Measurements from ENCODE around the gene CADM2. TPM values are rescaled to one million over a fixed set of nuclear protein-coding genes. Genes with fewer than 3 reads are reported as not detected.

Gene CADM2
- total and polyA plus RNA-seq, 2 experiments from 2014 or later, result 0.09 TPM; not detected in 1

DNA sequence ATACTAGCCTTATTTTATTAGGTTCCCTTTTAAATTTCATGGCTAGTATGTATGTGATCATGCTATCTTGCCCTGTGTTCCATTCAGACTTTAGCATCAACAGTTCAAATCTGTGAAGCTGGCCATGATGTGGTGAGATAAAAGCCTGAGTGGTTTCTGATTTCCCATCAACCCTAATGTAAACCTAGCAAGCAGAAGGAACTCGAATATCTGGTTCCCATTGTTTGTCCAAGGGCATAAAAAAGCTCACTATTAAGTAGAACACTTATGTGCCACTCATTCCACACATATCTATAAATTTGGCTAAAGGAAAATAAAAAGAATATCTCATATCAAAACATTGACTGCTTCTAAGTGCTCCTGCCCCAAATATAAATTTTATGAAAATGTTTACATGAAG is 311.7 kb downstream of the CADM2 start:
- H3F3A ChIP-seq (ENCODE audit: insufficient read depth), result no peaks in the 10 kb centered on the region
- in situ Hi-C loops (cut with MboI), result no loop called here
- H3K27me3 ChIP-seq (replicated peaks; ENCODE audit: insufficient read depth), result no peaks in the 10 kb centered on the region
- no peaks in the 10 kb centered on the region for H3K79me2 ChIP-seq (ENCODE audit: insufficient read depth)
- H3K9me2 ChIP-seq (ENCODE audit: insufficient read depth), result no peaks in the 10 kb centered on the region
- no peaks in the 10 kb centered on the region for H3K9me3 ChIP-seq (ENCODE audit: low read depth)
- WGBS, 2 experiments (ENCODE audit: low coverage in 1 of 2, low lambda C conversion rate in 2 of 2, missing lambda C conversion rate in 2 of 2), result 0% methylated on average over 1 of the region's 1 CpG
- H3K4me3 ChIP-seq, result no peak overlapping the region
- no peaks in the 10 kb centered on the region for H3K4me1 ChIP-seq (ENCODE audit: insufficient read depth)
- no peak for DNase-seq
- H2AFZ ChIP-seq, result no peak overlapping the region
- no peak for TF ChIP-seq EZH2phosphoT487 (IDR thresholded peaks at IDR 0.05; ENCODE audit: insufficient read depth, low read depth)
- TF ChIP-seq EZH2 (IDR thresholded peaks at IDR 0.05; ENCODE audit: insufficient read depth, poor library complexity, severe bottlenecking), result no peak
- no peak overlapping the region for H3K9ac ChIP-seq
- no peaks in the 10 kb centered on the region for H4K20me1 ChIP-seq (ENCODE audit: insufficient read depth)
- no peak overlapping the region for H3K27ac ChIP-seq
- no peak overlapping the region for H3K4me2 ChIP-seq (ENCODE audit: unreplicated experiment)
- H3K36me3 ChIP-seq (ENCODE audit: low read depth), result no peaks in the 10 kb centered on the region

- H3K9ac ChIP-seq, result no peak overlapping the region
- no peak overlapping the region for H3K4me2 ChIP-seq (ENCODE audit: unreplicated experiment)
- TF ChIP-seq EZH2phosphoT487 (IDR thresholded peaks at IDR 0.05; ENCODE audit: insufficient read depth, low read depth), result no peak
- TF ChIP-seq EZH2 (IDR thresholded peaks at IDR 0.05; ENCODE audit: insufficient read depth, poor library complexity, severe bottlenecking), result no peak
- in situ Hi-C loops (cut with MboI), result no loop called here
- H4K20me1 ChIP-seq (ENCODE audit: insufficient read depth), result no peaks in the 10 kb centered on the region
- H3K9me2 ChIP-seq (ENCODE audit: insufficient read depth), result no peaks in the 10 kb centered on the region
- H3K27me3 ChIP-seq (replicated peaks; ENCODE audit: insufficient read depth), result no peaks in the 10 kb centered on the region
- no peak overlapping the region for H3K27ac ChIP-seq
- no peaks in the 10 kb centered on the region for H3K79me2 ChIP-seq (ENCODE audit: insufficient read depth)
- no peak for DNase-seq
- H3K36me3 ChIP-seq (ENCODE audit: low read depth), result no peaks in the 10 kb centered on the region
- H3K9me3 ChIP-seq (ENCODE audit: low read depth), result no peaks in the 10 kb centered on the region
- H2AFZ ChIP-seq, result no peak overlapping the region
- no peaks in the 10 kb centered on the region for H3K4me1 ChIP-seq (ENCODE audit: insufficient read depth)
- no peak overlapping the region for H3K4me3 ChIP-seq
- no peaks in the 10 kb centered on the region for H3F3A ChIP-seq (ENCODE audit: insufficient read depth)
Observed at GRCh38 chr3:85271911-85272310, 313.1 kb downstream of the CADM2 start.

DNA sequence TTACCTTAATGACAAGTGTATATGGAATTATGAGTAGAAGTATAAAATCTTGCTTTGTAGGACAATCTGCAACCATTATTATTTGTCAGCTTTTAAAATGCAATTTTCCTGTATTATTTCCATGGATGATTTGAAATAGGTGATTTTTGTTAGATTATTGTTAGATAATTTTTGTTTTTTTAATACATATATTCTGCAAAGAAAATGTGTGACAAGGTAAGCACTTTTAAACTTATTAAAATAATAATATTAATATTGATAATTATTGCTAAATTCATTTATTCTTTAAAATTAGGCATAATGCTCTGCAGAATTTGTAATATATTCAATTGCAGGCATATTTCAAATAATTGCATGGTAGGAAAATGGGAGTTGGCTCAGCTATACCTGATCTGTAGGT is 329.5 kb downstream of the CADM2 start:
- Histone ChIP-seq H3F3A (ENCODE audit: insufficient read depth) (no peaks in the 10 kb centered on the region), H3K36me3 (ENCODE audit: low read depth) (no peaks in the 10 kb centered on the region), H4K20me1 (ENCODE audit: insufficient read depth) (no peaks in the 10 kb centered on the region), H3K27ac (no peak overlapping the region), H3K27me3 (replicated peaks; ENCODE audit: insufficient read depth) (no peaks in the 10 kb centered on the region), H3K4me1 (ENCODE audit: insufficient read depth) (no peaks in the 10 kb centered on the region), H2AFZ (no peak overlapping the region), H3K9me3 (ENCODE audit: low read depth) (peaks cover 5% of the 10 kb centered on the region), H3K9ac (no peak overlapping the region), H3K4me2 (ENCODE audit: unreplicated experiment) (no peak overlapping the region), H3K9me2 (ENCODE audit: insufficient read depth) (no peaks in the 10 kb centered on the region), H3K4me3 (no peak overlapping the region), H3K79me2 (ENCODE audit: insufficient read depth) (no peaks in the 10 kb centered on the region)
- in situ Hi-C loops (cut with MboI), result no loop called here
- DNase-seq, result no peak
- TF ChIP-seq EZH2phosphoT487 (IDR thresholded peaks at IDR 0.05; ENCODE audit: insufficient read depth, low read depth) (no peak), EZH2 (IDR thresholded peaks at IDR 0.05; ENCODE audit: insufficient read depth, poor library complexity, severe bottlenecking) (no peak)

DNA sequence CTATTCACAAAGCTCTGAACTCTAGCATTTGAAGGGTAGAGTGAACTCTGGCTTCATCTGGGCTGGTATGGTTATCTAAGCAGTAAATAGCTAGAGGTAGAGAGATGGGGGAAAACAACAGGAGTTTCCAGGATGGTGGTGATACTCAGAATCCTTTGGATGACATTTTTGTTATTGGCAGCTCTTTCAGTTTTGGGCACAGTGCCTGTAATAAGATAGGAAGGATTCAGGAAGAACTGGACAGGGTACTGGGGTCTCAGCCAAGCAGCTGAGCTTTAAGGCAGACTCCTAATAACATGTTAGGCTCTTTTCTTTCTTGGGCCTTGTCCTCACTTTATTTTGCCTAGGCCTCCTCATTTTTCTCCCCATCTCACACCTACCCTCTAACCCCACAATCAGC is 338.5 kb downstream of the CADM2 start:
- Histone ChIP-seq H4K20me1 (ENCODE audit: insufficient read depth) (no peaks in the 10 kb centered on the region), H3K27ac (no peak overlapping the region), H3K36me3 (ENCODE audit: low read depth) (no peaks in the 10 kb centered on the region), H3K9ac (no peak overlapping the region), H3K79me2 (ENCODE audit: insufficient read depth) (no peaks in the 10 kb centered on the region), H3K4me1 (ENCODE audit: insufficient read depth) (no peaks in the 10 kb centered on the region), H3K4me2 (ENCODE audit: unreplicated experiment) (no peak overlapping the region), H2AFZ (no peak overlapping the region), H3F3A (ENCODE audit: insufficient read depth) (no peaks in the 10 kb centered on the region), H3K4me3 (no peak overlapping the region), H3K9me2 (ENCODE audit: insufficient read depth) (no peaks in the 10 kb centered on the region), H3K27me3 (replicated peaks; ENCODE audit: insufficient read depth) (no peaks in the 10 kb centered on the region), H3K9me3 (ENCODE audit: low read depth) (no peaks in the 10 kb centered on the region)
- TF ChIP-seq EZH2 (IDR thresholded peaks at IDR 0.05; ENCODE audit: insufficient read depth, poor library complexity, severe bottlenecking), result no peak
- TF ChIP-seq EZH2phosphoT487 (IDR thresholded peaks at IDR 0.05; ENCODE audit: insufficient read depth, low read depth), result no peak
- in situ Hi-C loops (cut with MboI), result no loop called here
- no peak for DNase-seq

DNA sequence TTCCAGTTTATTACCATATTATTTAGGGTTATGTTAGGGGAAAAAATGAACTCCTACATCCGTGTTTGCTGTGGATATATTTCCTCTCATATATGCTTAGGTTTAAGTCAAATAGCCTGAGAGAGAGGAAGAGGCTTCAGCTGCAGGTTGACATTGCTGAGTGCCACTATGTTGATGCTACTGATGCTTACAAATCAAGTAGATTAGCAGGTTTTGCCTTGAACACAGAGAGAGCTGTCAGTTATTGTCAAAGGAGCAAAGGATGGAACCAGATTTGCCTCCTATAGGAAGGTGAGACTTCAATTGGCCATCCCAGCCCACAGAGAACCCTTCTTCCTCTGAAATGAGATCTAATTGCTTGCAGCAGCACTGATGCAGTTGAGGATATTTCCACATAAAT is 339.2 kb downstream of the CADM2 start:
- Histone ChIP-seq H3K9ac (no peak overlapping the region), H3K4me2 (ENCODE audit: unreplicated experiment) (no peak overlapping the region), H3K27ac (no peak overlapping the region), H3K9me3 (ENCODE audit: low read depth) (no peaks in the 10 kb centered on the region), H3F3A (ENCODE audit: insufficient read depth) (no peaks in the 10 kb centered on the region), H3K4me3 (no peak overlapping the region), H3K79me2 (ENCODE audit: insufficient read depth) (no peaks in the 10 kb centered on the region), H3K27me3 (replicated peaks; ENCODE audit: insufficient read depth) (no peaks in the 10 kb centered on the region), H3K9me2 (ENCODE audit: insufficient read depth) (no peaks in the 10 kb centered on the region), H3K36me3 (ENCODE audit: low read depth) (no peaks in the 10 kb centered on the region), H4K20me1 (ENCODE audit: insufficient read depth) (no peaks in the 10 kb centered on the region), H2AFZ (no peak overlapping the region), H3K4me1 (ENCODE audit: insufficient read depth) (no peaks in the 10 kb centered on the region)
- no peak for DNase-seq
- TF ChIP-seq EZH2 (IDR thresholded peaks at IDR 0.05; ENCODE audit: insufficient read depth, poor library complexity, severe bottlenecking) (no peak), EZH2phosphoT487 (IDR thresholded peaks at IDR 0.05; ENCODE audit: insufficient read depth, low read depth) (no peak)
- in situ Hi-C loops (cut with MboI), result no loop called here
- WGBS, 2 experiments (ENCODE audit: low coverage in 1 of 2, low lambda C conversion rate in 2 of 2, missing lambda C conversion rate in 2 of 2), result 0 to 9% methylated on average over 1 of the region's 1 CpG
